Transverse colon (tissue), 4 donors: Measurements from ENCODE around the gene GSTA4.

Experiments used
- CTCF ChIP-seq, 5 experiments: fragments of 200-600 bp in 3 of 5; fragments of 450-650 bp in 2 of 5; sonication (generic) in 3 of 5; IDR thresholded peaks; 1 replicate in 2 of 5; 2 replicates in 3 of 5; pipeline ENCODE4 v1.5.1; 2016 to 2017; ENCODE audit warnings: antibody characterized with exemption in 5 of 5, inconsistent platforms in 3 of 5, mild to moderate bottlenecking in 2 of 5, moderate library complexity in 1 of 5
- EP300 ChIP-seq: sonication (generic); formaldehyde crosslinking; IDR thresholded peaks from one replicate; pipeline ENCODE4 v1.6.1; 2017; ENCODE audit warnings: antibody characterized with exemption, low read depth
- POLR2A ChIP-seq: fragments of 450-650 bp; IDR thresholded peaks from one replicate; pipeline ENCODE4 v1.6.1; 2016; ENCODE audit warnings: antibody characterized with exemption, mild to moderate bottlenecking, moderate library complexity
- POLR2AphosphoS5 ChIP-seq, 3 donors: sonication (generic); formaldehyde crosslinking; IDR thresholded peaks; one replicate each; pipeline ENCODE4 v1.6.1; 2016; ENCODE audit warnings: antibody characterized with exemption in 3 of 3

- no peak for TF ChIP-seq CTCF (IDR thresholded peaks at IDR 0.05)
- no peak for TF ChIP-seq POLR2A
- no peak for TF ChIP-seq POLR2AphosphoS5 (IDR thresholded peaks at IDR 0.05)
- TF ChIP-seq EP300, result no peak
Observed at GRCh38 chr6:52964318-52964717, 30.8 kb downstream of the GSTA4 start.
